Epithelial cell of esophagus (primary cell): ENCODE measurements around the gene L1CAM.
A peak's percentile ranks its signal among the peaks of the same experiment; 100 is the strongest.

Source experiments
- DNase-seq: peaks from one replicate; pipeline ENCODE4 v3.0.0; 2010; ENCODE audit warnings: low read depth
- H3K4me3 ChIP-seq: 2 replicates; pipeline ENCODE4 v1.5.1; 2011; ENCODE audit warnings: mild to moderate bottlenecking, low read length, control low read depth
- CTCF ChIP-seq: IDR thresholded peaks from 2 replicates; pipeline ENCODE4 v1.5.1; 2011; ENCODE audit warnings: low read depth, mild to moderate bottlenecking, low read length, control low read depth, inconsistent platforms; ENCODE audit not compliant: insufficient read depth; ENCODE audit errors: missing control alignments

L1CAM gene

GRCh38 chrX:153886915-153887314 lies 942 bp upstream of the L1CAM start:
- no peak for TF ChIP-seq CTCF
- no peak for DNase-seq
- H3K4me3 ChIP-seq, result no peak overlapping the region

DNA sequence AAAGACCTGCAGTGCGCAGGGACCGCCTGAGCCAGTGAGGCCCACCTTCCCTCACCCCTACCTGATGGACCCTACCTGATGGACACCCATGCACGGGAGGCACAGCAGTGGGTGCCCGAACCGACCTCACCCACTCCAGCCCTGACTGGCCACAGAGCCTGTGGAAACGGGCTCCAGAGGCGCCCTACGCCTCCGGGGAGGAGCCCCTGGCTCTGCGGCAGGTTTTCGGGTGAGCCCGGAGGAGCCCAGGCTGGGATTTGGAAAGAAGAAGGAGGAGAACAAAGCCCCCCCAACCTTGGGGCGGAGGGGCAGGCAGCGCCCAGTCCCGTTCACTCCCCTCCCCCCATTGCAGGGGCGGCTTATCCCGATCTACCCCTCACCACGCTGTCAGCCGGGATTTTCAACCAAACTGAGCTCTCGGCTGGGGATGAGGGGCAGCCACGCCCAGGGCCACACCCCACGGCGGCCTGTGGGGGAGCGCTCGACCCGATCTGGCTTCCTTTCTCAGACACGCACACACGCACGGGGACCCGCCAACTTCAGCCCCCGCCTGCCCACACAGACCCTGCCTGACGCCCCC lies 675 bp downstream of the L1CAM start:
- no peak overlapping the region for H3K4me3 ChIP-seq
- TF ChIP-seq CTCF, result no peak
- no peak for DNase-seq

DNA sequence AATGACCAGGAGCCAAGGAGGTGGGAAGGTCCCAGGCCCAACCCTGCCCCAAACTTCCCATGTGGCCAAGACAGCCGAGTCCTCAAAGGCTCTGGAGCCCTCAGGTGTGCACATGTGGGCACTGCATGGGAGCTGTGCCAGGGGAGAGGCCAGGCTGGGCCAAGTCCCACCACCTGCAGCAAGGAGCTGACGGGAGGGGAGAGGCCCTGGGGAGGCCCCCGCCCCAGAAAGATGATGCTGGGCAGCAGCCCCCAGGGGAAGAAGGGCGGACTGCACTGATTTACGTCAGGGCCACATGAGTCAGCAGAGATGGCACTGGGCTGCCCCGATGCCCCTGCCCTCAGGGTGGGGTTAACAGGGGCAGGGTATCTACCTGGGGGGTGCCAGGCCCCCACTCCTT lies 1.4 kb downstream of the L1CAM start:
- TF ChIP-seq CTCF, result peak; percentile 14
- H3K4me3 ChIP-seq, result no peak overlapping the region
- peak; percentile 20 for DNase-seq

DNA sequence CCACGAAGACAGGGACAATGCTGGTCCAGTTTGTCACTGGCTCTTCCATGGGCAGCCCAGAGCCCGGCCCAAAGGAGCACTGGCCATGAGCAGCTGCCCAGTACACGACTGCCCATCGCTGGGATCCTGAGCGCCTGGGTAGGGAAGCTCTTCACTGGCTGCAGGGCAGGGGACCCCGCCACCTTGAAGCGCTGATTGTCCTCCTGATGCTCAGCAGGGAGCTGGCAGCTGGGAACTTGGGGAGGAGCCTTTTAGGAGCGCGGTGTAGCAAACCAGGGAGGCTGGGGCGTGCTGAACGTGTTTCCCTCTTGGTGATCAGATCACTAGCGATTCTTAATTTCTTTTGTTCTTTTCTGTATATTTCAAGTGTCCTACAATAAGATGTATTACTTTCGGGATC lies 1.8 kb downstream of the L1CAM start:
- H3K4me3 ChIP-seq, result no peak overlapping the region
- no peak for DNase-seq
- TF ChIP-seq CTCF, result no peak

GRCh38 chrX:153883163-153883843 lies 2.7 kb downstream of the L1CAM start:
- TF ChIP-seq CTCF, result no peak
- no peak overlapping the region for H3K4me3 ChIP-seq
- no peak for DNase-seq

GRCh38 chrX:153882557-153882956 lies 3.4 kb downstream of the L1CAM start:
- TF ChIP-seq CTCF, result no peak
- no peak for DNase-seq
- H3K4me3 ChIP-seq, result no peak overlapping the region

DNA sequence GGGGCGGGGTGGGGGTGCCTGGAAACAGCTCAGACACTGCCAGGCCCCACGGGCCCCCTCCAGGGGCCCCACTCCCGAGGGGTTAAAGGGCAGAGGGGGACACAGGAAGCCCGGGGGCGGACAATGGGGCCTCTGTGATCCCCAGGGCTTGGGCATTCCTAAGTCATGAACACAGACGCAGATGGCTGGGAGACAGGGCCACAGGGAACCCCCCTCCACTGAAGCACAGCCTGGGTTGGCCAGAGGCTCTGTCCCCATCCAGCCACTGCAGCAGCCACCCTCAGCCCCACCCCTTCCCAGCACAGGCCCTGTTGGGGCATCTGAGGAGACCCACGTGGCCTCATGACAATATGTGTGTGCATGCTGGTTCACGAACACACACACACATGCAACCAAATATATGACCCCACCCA lies 3.9 kb downstream of the L1CAM start:
- no peak for DNase-seq
- TF ChIP-seq CTCF, result no peak
- no peak overlapping the region for H3K4me3 ChIP-seq
